Progenitor cell of endocrine pancreas (in vitro differentiated cells): ENCODE results near the gene PXN. TPM values are rescaled to one million over a fixed set of nuclear protein-coding genes. Genes with fewer than 3 reads are reported as not detected.
A peak's percentile ranks its signal among the peaks of the same experiment; 100 is the strongest.

ENCODE experiments used
- DNase-seq: peaks from one replicate; pipeline ENCODE4 v3.0.0; 2021; ENCODE audit warnings: low spot score; ENCODE audit not compliant: unreplicated experiment
- H3K27ac Mint-ChIP-seq: 2 replicates; pipeline ENCODE4 v1.8.0; 2021; ENCODE audit warnings: mild to moderate bottlenecking, moderate library complexity, mixed read lengths
- H3K27me3 Mint-ChIP-seq: 2 replicates; pipeline ENCODE4 v1.8.0; 2021; ENCODE audit warnings: mixed read lengths
- H3K36me3 Mint-ChIP-seq: 2 replicates; pipeline ENCODE4 v1.8.0; 2022; ENCODE audit warnings: mixed read lengths; ENCODE audit not compliant: insufficient read depth
- H3K4me1 Mint-ChIP-seq: 2 replicates; pipeline ENCODE4 v1.8.0; 2021; ENCODE audit warnings: low read depth, mixed read lengths
- H3K4me3 Mint-ChIP-seq: 2 replicates; pipeline ENCODE4 v1.8.0; 2021; ENCODE audit warnings: low read depth, mild to moderate bottlenecking, moderate library complexity, mixed read lengths
- H3K9me3 Mint-ChIP-seq: 2 replicates; pipeline ENCODE4 v1.8.0; 2021; ENCODE audit warnings: low read depth, mixed read lengths
- CTCF ChIP-seq: fragments of 200-600 bp; sonication (generic); IDR thresholded peaks from one replicate; pipeline ENCODE4 v1.5.0; 2021; ENCODE audit warnings: antibody characterized with exemption, mild to moderate bottlenecking; ENCODE audit not compliant: unreplicated experiment
- total RNA-seq: library from RNA; stranded (reverse); gene quantifications from 2 replicates; pipeline ENCODE4 v1.2.1, GENCODE V29; 2021

PXN gene
- total RNA-seq, 1 donor from 2014 or later, result 71.4 TPM

GRCh38 chr12:120283318-120283717, 17.8 kb upstream of the PXN start:
- peaks cover 3% of the 10 kb centered on the region for H3K36me3 Mint-ChIP-seq
- no peak overlapping the region for H3K27ac Mint-ChIP-seq
- no peak overlapping the region for H3K4me3 Mint-ChIP-seq
- no peak for TF ChIP-seq CTCF
- H3K9me3 Mint-ChIP-seq, result peaks cover 3% of the 10 kb centered on the region
- no peaks in the 10 kb centered on the region for H3K4me1 Mint-ChIP-seq
- no peaks in the 10 kb centered on the region for H3K27me3 Mint-ChIP-seq
- DNase-seq, result no peak

GRCh38 chr12:120278137-120279069, 12.9 kb upstream of the PXN start:
- TF ChIP-seq CTCF, result no peak
- H3K36me3 Mint-ChIP-seq, result peaks cover 4% of the 10 kb centered on the region
- H3K9me3 Mint-ChIP-seq, result peaks cover 3% of the 10 kb centered on the region
- H3K27ac Mint-ChIP-seq, result no peak overlapping the region
- DNase-seq, result no peak
- no peak overlapping the region for H3K4me3 Mint-ChIP-seq
- peaks cover 4% of the 10 kb centered on the region for H3K4me1 Mint-ChIP-seq
- no peaks in the 10 kb centered on the region for H3K27me3 Mint-ChIP-seq

GRCh38 chr12:120276734-120277133, 11.2 kb upstream of the PXN start:
- Mint-ChIP-seq H3K4me1 (peaks cover 4% of the 10 kb centered on the region), H3K27ac (peak overlapping the region; percentile 24), H3K36me3 (peaks cover 4% of the 10 kb centered on the region), H3K27me3 (no peaks in the 10 kb centered on the region), H3K4me3 (no peak overlapping the region), H3K9me3 (peaks cover 3% of the 10 kb centered on the region)
- no peak for DNase-seq
- no peak for TF ChIP-seq CTCF

- Mint-ChIP-seq H3K27me3 (no peaks in the 10 kb centered on the region), H3K4me3 (no peak overlapping the region), H3K9me3 (no peaks in the 10 kb centered on the region), H3K36me3 (no peaks in the 10 kb centered on the region), H3K27ac (peak overlapping the region; percentile 41), H3K4me1 (peaks cover 19% of the 10 kb centered on the region)
- no peak for TF ChIP-seq CTCF
- no peak for DNase-seq
Measured at GRCh38 chr12:120267736-120268135, 2.2 kb upstream of the PXN start.

- peak overlapping the region; percentile 78 for H3K4me3 Mint-ChIP-seq
- no peak for TF ChIP-seq CTCF
- DNase-seq, result no peak
- no peaks in the 10 kb centered on the region for H3K27me3 Mint-ChIP-seq
- no peaks in the 10 kb centered on the region for H3K9me3 Mint-ChIP-seq
- peak overlapping the region; percentile 94 for H3K27ac Mint-ChIP-seq
- H3K36me3 Mint-ChIP-seq, result no peaks in the 10 kb centered on the region
- peaks cover 24% of the 10 kb centered on the region for H3K4me1 Mint-ChIP-seq
Measured at GRCh38 chr12:120266180-120266870, 795 bp upstream of the PXN start.
